HG03457 (cell line): ENCODE results near the gene RER1.
"Not testable (repeated sequence)": the region's sequence is repeated elsewhere in the genome, so short reads cannot be mapped to it uniquely, and the experiment has no call there.

Source experiments
- ATAC-seq: cut with Tn5 transposase; IDR thresholded peaks from one replicate; pipeline ENCODE4 v1.9.1; 2021; ENCODE audit warnings: moderate number of reproducible peaks; ENCODE audit not compliant: unreplicated experiment

The RER1 gene

DNA sequence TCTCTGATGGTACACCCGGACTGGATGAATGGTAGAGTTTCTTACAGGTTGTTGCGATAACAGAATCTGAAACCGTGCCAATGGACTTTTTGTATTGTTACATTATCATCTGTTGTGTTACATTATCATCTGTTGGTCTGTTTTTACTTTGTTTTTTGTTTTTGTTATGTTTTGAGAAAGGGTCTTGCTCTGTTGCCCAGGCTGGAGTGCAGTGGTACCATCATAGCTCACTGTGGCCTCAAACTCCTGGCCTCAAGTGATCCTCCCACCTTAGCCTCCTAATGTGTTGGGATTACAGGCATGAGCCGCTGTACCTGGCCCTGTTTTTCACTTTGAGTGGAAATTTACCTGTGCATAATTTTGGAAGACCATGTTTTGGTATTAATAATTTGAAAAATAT, 30.9 kb downstream of the RER1 start:
- no peak for ATAC-seq

DNA sequence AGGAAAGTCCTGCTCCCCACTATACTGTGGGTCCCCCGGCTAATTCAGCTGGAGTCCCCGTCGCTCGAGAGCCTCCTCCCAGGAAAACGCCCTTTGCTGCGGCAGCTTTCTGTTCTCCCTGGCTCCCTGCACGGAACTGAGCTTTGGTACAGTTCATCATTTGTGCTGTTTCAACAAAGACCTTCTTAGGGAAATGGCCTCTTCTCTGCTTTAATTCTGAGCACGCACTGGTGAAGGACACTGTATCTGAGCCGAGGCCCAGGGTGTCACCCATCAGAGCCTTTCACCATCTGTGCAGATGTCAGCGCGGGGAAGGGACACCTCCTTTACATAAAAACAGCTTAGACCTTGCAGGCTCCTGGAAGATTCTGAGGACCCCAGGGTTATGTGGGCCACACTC, 34.3 kb downstream of the RER1 start:
- ATAC-seq, result no peak

DNA sequence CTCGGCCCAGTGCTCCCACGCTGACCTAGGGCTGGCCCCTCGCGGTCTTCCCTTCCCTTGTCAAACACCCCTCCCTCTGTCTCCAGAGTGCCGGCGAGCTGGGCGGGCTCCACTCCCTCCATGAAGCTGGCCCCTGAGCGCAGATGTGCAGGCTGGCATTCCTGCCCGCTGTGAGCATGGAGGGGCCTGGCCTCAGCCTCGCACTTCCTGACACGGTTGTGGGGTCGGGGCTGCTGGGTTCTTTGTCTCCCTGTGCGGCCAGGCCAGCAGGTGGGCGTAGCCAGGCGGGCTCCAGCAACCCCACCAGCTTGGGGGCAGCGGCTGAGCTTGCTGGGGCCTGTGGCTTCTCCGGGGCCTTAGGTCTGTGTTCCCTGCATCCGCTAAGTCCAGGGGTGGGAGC, 34.9 kb downstream of the RER1 start:
- ATAC-seq, result no peak

DNA sequence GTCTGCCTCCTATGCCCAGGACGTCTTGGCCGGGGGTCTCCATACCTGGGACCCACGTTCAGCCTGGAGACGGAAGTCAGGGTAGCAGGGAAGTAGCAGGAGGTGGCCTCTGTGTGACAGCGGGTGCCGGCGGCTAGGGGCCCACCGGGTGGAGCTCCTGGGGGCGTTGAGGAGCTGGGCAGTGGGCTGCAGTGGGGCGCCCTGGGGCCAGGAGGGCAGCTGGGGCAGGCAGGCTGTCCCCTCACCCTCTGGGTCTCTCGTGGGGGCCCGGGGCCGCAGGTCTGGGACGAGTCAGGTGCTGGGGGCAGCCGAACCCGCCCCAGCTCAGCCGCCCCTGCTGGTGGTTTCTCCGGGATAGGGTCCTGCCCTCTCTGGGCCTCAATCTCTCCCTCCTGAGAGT, 35.4 kb downstream of the RER1 start:
- no peak for ATAC-seq

DNA sequence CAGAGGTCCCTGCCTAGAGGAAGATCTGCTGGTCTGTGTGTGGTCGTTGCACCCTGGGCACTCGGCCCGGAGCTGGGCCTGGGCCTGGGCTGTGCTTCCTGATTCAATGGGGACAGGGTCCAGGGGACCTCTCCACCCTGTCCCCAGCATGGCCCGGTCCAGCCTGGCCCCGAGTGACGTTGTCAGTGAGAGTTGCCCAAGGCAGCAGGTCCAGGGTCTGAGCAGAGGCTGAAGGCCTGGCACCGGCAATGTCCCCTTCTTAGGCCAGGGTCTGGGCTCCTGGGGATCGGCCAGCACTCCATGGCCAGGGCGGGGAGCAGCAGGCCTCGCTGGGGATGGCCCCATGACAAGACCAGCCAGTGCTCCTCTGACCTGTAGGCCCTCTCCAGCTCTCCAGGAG, 36.3 kb downstream of the RER1 start:
- ATAC-seq, result no peak

DNA sequence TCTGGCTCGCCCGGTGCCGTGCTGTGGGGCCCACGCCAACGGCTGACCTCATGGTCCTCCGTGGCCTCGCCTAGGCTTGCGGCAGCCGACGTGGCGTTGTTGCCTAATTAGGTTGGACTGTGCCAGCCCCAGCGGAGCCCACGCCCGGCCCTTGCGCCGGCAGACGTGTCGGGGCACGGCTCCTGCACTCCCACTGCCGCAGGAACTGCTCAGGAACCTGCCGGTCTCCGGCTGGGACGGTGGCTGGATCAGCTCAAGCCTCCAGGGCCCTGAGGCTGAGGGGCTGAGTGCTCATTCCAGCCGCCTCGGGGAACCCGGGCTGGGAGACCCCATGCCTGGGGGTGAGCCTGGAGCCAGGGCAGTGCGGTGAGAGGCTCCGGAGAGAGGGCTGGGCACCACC, 36.8 kb downstream of the RER1 start:
- no peak for ATAC-seq

DNA sequence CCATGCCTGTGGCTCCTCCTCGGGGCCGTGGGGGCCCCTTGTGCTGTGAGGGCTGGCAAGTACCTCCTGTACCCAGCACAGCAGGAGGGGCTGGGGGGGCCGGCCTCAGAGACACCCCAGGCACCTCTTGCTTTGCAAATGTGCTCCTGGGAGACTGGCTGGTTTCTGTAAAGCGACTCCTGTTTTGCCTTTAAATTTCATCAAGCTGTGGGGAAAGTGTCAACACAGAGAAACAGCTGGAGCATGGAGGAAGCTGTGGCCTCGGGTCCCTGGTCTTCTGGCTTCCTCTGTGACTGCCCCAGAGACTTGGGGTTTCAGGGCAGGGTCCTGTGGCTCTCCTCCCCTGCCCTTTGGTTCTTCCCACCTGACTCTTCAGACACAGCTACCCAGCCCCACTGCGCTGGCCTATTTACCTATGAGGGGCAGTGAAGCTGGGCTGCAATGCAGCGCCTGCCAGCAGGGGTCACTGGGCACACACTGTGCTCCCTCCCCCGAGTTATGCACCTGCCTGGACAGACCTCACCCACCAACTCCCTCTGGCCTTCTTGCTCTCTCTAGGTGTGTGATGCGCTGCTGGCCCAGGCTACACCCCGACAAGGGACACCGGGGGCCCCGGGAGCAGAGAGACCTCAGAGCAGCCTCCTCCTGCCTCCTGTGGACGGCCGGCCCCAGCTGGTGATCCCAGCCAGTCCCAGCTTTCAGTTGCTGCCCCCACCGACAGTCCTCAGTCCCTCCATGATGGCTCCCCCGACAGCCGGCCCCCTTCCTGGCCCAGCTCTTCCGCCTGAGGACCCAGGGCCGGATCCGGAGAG, 38.3 kb downstream of the RER1 start:
- no peak for ATAC-seq

DNA sequence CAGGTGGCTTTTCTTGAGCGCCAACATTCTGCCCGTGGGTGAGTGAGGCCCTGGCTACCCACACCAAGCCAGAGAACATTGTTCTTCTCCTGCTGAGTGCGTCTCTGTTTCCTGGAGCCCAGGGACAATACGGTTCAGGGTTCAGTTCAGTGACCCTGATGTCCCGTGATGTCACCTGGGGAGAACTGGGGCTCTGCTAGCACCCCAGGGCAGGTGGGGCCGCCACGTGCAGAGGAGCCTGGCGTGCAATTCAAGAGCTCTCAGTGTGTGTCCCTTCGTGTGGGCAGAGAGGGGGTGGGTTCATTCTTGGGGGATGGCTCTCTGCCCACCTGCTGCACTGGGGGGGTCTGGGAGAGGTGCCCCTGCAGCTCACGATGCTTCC, 38.9 kb downstream of the RER1 start:
- ATAC-seq, result no peak

DNA sequence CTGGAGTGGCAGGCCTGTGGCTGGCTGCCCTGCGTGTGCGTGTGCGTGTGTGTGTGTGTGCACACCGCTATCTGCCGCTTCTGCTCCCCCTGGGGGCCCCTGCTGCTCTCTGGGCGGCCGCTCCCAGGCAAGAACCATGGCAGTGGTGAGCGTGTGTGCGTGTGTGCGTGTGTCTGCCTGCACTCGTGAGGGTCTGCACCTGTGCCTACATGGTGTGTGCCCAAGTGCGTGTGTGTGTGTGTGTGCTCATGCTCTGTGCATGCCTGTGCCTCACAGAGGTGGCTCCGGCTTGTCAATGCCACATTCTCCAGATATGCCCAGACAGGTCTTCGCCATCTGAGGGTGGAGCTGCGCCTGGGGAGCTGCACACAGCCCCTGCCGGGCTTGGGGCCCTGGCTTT, 39.5 kb downstream of the RER1 start:
- no peak for ATAC-seq

DNA sequence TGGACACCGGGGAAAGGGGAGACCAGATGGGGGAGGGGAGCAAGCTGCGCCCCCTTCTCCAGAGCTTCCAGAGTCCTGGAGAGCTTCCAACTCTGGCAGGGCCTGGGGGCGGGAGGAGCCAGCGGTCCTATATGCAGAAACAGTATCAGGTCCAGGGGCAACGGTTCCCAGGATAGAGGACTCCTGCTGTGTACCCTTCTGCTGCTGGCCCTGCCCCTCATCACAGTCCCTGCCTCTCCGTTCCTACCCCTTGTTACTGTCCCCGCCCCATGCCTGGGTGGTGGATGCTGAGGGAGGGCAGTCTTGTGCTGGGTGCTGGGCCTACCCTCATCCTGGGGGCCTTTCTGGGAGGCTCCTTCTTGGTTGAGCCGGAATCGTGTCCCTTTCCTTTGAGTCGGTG, 39.9 kb downstream of the RER1 start:
- no peak for ATAC-seq

DNA sequence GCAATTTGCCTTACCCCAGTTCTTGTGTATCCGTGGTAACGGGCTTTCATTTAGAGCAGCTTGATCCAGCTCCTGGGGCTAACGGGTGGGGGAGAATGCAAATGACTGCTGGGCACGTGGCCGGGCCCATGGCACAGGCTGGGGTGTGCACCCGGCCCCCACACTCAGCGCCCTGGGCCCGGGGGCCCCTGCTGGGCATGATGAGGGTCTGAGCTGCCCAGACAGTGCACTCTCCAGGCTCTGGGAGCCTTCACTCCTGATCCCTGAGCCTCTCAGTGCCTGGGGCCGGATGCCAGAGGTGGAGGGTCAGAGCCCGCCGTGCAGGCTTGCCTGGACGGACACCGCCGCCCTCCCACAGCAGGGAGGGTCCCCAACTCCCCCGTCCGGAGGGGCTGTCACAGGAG, 40.8 kb downstream of the RER1 start:
- no peak for ATAC-seq

DNA sequence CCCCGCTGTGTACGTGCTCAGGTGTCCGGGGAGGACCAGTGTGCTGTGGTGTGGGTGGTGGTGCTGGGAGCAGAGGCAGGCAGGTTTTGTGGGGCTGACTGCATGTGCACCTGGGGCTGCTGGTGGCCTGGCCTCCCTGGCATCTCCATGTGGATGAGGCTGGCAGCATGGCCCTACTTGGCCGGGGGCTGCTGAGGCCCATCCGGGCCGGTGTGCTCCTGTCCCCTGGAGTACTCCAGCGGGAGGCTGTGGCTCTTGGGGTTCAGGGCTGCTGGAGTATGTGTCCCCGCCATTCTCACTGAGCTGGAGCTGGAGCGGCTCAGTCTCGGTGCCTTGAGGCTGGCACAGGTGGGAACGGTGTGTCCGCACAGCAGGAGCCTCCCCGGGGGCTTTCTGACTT, 41.6 kb downstream of the RER1 start:
- no peak for ATAC-seq

DNA sequence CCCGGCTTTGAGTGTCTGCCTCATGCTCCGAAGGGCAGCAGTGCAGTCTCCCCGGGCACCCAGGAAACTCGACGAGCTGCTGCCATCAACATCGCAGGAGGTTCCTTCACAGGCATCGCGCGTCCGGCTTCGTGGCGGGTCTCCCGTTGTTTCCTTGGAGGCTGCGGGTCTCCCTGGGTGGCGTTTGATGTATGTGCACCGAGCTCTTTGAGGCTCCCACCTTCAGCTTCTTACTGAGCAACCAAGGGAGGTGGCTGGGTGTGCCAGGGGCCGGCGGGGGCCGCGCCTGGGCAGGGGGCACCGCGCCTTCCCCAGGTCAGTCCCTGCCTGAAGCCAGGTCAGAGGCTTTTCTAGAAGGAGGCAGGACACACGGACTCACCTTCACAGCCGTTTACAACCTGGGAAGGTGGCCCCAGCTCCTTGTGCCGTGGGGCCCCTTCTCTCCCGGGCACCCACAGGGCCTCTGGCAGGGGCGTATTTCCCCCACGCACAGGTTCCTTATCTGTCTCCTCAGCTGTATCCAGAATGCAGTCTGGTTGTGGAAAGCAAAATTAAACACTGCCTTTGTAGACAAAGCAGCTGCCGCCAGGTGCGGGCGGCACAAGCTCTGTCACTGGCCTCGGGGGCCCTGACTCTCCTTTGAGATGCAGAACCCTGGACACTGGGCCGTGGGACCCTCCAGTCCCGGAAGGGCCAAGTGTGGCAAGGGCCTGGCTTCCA, 42.5 kb downstream of the RER1 start:
- no peak for ATAC-seq

DNA sequence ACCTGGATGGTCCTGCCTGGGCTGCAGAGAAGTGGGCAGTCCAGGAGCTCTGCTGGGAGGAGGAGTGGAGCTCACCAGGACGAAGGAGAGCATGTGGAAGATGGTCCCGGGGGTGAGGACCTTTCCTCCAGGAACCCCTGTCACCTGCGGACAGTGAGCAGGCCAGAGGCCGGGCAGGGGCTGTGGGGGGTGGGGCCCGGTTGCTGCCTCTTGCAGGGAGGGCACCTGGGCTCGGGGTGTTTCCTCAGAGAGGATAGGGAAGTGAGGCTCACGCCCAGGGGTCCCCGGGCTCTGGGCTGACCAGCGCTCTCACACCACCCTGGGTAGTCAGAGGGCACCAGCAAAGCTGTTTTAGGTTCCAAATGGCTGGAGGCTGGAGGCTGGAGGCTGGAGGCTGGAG, 43.5 kb downstream of the RER1 start:
- ATAC-seq, result no peak

DNA sequence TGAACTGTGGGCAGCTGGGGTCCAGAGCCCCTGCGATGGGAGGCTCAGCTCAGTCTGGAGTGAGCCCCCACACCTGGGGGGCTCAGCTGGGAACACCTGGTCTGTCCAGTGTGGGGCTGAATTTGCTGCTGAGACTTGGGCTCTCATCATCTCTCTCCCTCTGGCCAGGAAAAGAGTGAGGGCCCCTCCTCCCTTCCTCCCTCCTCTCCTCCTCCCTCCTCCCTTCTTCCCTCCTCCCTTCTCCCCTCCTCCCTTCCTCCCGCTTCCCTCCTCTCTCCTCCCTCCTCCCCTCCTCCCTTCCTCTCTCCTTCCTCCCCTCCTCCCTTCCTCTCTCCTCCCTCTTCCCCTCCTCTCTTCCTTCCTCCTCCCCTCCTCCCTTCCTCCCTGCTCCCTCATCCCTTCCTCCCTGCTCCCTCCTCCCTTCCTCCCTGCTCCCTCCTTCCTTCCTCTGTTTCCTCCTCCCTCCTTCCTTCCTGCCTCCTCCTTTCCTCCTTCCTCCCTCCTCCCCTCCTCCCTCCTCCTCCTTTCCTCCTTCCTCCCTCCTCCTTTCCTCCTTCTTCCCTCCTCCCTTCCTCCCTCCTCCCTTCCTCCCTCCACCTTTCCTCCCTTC, 44.2 kb downstream of the RER1 start:
- no peak for ATAC-seq

DNA sequence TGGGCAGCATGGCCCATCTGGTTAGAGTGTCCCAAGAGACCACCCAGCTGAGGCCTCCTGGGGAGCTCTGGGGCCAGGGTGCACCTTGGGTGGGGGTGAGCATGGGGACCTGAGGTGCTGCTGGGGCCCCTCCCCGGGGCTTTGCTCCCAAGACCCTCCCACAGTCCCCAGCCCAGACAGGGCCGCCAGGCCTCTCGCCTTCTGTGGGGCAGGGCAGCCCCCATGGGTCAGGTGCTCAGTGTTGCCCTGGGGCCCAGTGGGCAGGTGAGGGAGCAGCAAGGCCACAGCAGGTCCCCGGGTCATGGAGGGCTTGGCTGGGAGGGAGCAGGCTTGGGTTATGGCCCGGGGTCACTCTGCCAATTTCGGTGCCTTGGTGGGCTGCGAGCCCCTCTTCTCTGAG, 45.2 kb downstream of the RER1 start:
- no peak for ATAC-seq

DNA sequence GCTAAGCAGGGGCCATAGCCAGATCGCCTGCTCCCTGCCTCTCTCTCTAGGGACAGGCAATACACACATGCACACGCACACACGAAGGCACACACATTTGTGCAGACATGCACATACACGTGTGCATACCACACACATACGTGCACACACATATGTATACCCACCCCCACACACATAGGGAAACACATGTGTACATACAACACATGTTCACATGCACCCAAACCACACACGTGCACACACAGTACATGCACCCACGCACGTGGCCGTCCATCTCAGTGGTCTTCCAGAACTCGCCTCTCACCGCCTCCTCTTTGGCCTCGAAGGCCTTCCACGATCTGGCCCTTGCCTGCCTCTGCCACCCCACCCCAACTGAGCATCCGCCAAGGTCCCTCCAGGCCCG, 46.0 kb downstream of the RER1 start:
- no peak for ATAC-seq

DNA sequence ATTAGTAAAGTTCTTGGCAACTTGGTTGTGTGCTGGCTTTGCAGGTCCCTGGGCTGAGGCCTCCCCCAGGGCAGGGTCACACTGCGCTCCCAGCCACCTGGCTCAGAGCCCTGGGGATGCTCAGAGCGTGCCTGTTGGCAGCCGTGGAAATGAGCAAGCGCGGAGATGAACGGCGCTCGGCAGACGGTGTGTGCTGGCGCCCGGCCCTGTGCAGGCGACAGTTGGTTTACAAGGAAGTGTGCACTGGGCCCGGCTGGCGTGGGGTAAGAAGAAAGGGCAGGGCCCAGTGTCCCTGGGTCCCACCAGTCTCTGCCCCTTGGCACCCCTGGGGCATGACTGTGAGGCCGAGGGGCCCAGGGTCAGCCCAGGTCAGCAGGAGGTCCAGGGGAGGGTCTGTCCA, 46.4 kb downstream of the RER1 start:
- no peak for ATAC-seq

DNA sequence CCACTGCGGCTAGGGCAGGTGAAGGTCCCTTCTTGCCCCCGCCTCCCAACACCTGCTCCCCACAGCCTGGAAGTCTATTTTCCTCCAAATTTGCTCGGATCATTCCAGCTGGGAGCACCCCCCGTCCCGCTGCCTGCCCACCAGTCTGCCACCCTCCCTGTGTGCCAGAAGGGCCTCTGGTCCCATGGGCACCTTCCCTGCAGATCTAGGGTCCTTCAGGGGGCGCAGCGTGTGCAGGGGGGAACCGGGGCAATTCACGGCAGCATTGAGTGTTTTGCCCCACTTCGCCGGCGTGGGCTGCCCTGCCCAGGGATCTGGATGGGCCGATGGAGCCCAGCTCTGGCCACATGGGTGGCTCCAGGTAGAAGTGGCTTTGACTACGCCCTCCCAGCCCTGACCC, 47.0 kb downstream of the RER1 start:
- ATAC-seq, result no peak

DNA sequence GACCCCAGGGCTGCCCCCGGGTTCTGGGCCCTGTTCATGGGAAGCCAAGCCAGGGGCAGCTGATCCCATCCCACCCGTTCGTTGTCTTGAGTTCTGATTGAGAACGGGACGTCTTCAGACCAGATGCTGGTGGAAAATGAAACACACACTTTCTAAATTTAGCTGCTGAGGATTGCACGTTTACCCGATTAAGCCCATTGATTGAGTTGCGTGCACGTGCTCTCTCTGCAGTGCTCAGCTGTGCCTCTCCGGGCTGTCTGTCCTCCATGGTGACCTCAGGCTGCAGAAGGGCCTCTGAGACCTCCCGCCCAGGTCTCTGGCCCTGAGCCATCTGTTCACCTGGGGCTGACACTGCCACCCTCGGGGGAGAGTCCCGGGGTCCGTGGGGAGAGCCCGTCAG, 47.7 kb downstream of the RER1 start:
- ATAC-seq, result no peak

DNA sequence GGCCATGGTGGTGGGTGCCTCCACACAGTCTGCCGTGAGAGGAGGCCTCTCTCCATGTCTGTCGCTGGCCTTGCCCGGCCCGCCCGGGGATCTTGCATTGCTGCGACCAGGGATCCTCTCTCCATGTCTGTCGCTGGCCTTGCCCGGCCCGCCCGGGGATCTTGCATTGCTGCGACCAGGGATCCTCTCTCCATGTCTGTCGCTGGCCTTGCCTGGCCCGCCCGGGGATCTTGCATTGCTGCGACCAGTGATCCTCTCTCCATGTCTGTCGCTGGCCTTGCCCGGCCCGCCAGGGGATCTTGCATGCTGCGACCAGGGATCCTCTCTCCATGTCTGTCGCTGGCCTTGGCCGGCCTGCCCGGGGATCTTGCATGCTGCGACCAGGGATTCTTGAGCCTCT, 48.7 kb downstream of the RER1 start:
- ATAC-seq, result not testable (repeated sequence)

DNA sequence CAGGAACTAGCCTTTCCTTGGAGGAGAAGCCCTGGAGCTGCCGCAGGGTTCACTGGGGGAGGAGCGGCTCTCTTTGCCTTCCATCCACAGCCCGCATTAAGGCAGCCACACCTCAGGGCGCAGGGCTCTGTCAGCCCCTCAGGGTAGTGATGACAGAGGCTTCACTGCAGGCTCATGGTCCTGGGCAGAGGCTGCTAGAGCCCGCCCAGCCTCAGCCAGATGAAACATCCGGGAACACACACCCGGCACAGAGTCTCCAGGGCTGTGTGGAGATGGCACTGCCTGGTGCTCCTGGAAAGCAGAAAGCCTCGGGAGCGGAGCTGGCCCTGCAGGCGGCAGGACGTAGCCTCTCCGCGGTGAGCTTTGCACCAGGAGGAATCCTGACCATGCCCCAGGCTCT, 50.1 kb downstream of the RER1 start:
- ATAC-seq, result no peak
